HUES64 (cell line): ENCODE data around the gene PPP2R5E. TPM values are rescaled to one million over a fixed set of nuclear protein-coding genes. Genes with fewer than 3 reads are reported as not detected.
"Not testable (repeated sequence)": the region's sequence is repeated elsewhere in the genome, so short reads cannot be mapped to it uniquely, and the experiment has no call there.

ENCODE experiments used
- H3K27ac ChIP-seq: 2 replicates; pipeline ENCODE4 v1.7.0; 2013; ENCODE audit warnings: low read depth, low read length, inconsistent platforms
- H3K27me3 ChIP-seq: 2 replicates; pipeline ENCODE4 v1.6.1; 2013; ENCODE audit warnings: mild to moderate bottlenecking, low read length; ENCODE audit not compliant: insufficient read depth
- H3K36me3 ChIP-seq: 2 replicates; pipeline ENCODE4 v1.6.1; 2013; ENCODE audit warnings: mild to moderate bottlenecking, low read length; ENCODE audit not compliant: insufficient read depth
- H3K4me1 ChIP-seq: 2 replicates; pipeline ENCODE4 v1.6.1; 2013; ENCODE audit warnings: mild to moderate bottlenecking, low read length, moderate library complexity; ENCODE audit not compliant: insufficient read depth
- H3K4me3 ChIP-seq: 2 replicates; pipeline ENCODE4 v1.5.1; 2013; ENCODE audit warnings: mild to moderate bottlenecking, low read length, moderate library complexity
- H3K9ac ChIP-seq: 2 replicates; pipeline ENCODE4 v1.6.1; 2013; ENCODE audit warnings: mild to moderate bottlenecking, low read depth, low read length
- H3K9me3 ChIP-seq: 2 replicates; pipeline ENCODE4 v1.6.1; 2013; ENCODE audit warnings: low read depth, low read length; ENCODE audit not compliant: insufficient read depth
- WGBS: fragments of 150-250, 120-280 bp; methylation state at CpG from one replicate; pipeline ENCODE4 v1.1.7; 2013; ENCODE audit warnings: missing lambda C conversion rate; 5-methylcytosine and 5-hydroxymethylcytosine counted together
- polyA plus RNA-seq, 2 experiments: library from polyadenylated mRNA; stranded (reverse); fragments of 50-300 nt; gene quantifications; one replicate each; pipeline ENCODE4 v1.2.3, GENCODE V29; 2013

PPP2R5E gene
- 50.2 TPM for polyA plus RNA-seq (2013, experiment 1 of 2)
- 52.7 TPM for polyA plus RNA-seq (2013, experiment 2 of 2)

DNA sequence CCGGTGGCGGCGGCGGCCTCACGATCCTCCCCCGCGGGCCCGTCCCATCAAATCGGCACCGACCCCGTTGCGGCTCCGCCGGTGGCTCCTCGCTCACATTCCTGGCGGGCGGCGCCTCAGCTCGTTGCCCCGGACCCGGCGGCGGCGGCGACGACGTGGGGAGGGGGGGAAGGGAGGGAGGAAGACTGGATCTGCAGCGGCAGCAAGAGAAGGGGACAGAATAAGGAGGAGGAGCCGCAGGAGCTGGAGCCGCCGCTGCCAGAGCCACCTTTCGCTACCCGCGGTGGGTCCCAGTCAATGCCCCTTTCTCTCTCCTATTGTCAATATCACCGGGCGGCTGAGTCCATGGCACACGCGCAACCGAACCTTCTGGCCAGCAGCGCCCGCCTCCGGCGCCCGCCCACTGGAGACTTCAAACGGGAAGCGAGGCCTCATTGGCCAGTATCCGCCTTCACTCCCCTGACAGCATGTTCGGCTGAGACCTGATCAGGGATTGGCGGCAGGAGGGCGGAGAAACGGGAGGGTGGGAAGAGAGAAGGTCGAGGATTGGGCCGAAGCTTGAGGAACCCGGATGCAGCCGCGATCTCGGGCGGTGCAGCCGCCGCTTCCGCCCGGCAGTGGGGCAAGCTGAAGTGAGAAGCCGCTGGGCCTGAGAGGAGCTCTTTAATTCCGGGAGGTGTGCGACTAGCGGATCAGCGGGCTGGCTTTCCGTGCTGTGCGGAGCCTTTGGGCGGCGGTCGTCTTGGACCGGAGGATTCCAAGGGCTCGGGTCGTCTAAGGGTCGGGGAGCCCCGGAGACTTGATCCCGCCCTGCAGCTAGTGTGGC, at the start of gene PPP2R5E:
PPP2R5E (minus strand) TSS at position 378 of the 826 bp plus-strand sequence. CDS start 3,692 bp downstream, outside the sequence.
- WGBS, result under 1% methylated on average over 78 of the region's 78 CpGs
- Histone ChIP-seq H3K27me3 (no peaks in the 10 kb centered on the region), H3K9ac (peak within 1 kb of the TSS; percentile 90), H3K9me3 (no peaks in the 10 kb centered on the region), H3K36me3 (peaks cover 17% of the 10 kb centered on the region), H3K4me1 (peaks cover 8% of the 10 kb centered on the region), H3K27ac (peak within 1 kb of the TSS; percentile 95), H3K4me3 (peak within 1 kb of the TSS; percentile 87)

DNA sequence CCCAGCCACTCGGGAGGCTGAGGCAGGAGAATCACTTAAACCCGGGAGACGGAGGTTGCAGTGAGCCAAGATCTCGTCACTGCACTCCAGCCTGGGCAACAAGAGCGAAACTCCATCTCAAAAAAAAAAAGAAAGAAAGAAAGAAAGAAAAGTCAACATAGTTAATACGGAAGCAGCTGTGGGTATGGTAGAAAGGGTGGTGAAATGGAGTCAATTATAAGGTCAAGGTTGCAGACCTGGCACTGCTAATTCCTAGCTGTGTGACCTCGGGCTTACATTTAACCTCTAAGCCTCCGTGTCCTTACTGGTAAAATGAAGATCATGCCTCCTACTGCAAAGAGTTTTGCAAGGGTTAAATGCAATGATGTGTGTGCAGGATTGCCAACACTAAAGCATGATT, 39.9 kb upstream of the PPP2R5E start:
- H3K36me3 ChIP-seq, H3K27me3 ChIP-seq, H3K9ac ChIP-seq, H3K4me1 ChIP-seq, H3K9me3 ChIP-seq, H3K4me3 ChIP-seq, H3K27ac ChIP-seq: not testable (repeated sequence)
- 92% methylated on average over 8 of the region's 8 CpGs for WGBS

DNA sequence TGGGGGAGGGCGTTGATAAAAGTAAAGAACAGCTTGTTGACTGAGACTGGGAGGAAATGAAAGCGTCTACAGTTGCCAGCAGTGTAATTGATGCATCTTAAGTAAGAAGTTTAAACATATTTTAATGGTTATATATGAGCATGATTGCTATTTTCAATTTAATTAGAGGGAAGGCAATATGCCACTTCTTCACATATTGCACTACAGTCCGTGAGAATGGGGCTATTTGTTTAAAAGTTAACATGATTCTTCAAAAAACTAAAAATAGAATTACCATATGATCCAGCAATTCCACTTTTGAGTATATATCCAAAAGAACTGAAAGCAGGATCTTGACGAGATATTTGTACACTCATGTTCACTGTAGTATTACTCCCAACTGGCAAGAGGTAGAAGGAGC, 38.3 kb upstream of the PPP2R5E start:
- WGBS, result 80% methylated on average over 3 of the region's 4 CpGs
- H3K9ac ChIP-seq, result no peak overlapping the region
- no peak overlapping the region for H3K4me3 ChIP-seq
- H3K27me3 ChIP-seq, result no peaks in the 10 kb centered on the region
- H3K9me3 ChIP-seq, result no peaks in the 10 kb centered on the region
- no peaks in the 10 kb centered on the region for H3K4me1 ChIP-seq
- H3K36me3 ChIP-seq, result no peaks in the 10 kb centered on the region
- no peak overlapping the region for H3K27ac ChIP-seq

DNA sequence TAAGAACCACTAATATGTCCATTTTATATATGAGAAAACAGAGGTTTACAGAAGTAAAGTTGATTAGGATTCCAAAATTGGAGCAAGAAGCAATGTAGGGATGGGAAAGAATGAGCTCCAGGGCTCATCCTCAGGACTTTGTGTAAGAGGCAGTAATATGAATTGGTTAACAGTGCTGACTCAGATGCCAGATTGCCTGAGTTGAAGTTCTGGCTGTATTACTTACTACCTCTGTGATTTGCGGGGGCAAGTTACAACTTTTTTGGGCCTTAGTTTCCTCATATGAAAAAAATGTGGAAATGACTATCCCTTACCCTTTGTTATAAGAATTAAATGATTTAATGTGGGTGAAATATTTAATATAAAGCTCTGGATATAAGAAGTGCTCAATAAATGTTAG, 35.1 kb upstream of the PPP2R5E start:
- H3K4me3 ChIP-seq, result no peak overlapping the region
- no peak overlapping the region for H3K27ac ChIP-seq
- H3K9me3 ChIP-seq, result no peaks in the 10 kb centered on the region
- H3K36me3 ChIP-seq, result no peaks in the 10 kb centered on the region
- WGBS, result no CpG with 5 or more reads among the region's 1 CpG
- H3K27me3 ChIP-seq, result no peaks in the 10 kb centered on the region
- no peak overlapping the region for H3K9ac ChIP-seq
- no peaks in the 10 kb centered on the region for H3K4me1 ChIP-seq

DNA sequence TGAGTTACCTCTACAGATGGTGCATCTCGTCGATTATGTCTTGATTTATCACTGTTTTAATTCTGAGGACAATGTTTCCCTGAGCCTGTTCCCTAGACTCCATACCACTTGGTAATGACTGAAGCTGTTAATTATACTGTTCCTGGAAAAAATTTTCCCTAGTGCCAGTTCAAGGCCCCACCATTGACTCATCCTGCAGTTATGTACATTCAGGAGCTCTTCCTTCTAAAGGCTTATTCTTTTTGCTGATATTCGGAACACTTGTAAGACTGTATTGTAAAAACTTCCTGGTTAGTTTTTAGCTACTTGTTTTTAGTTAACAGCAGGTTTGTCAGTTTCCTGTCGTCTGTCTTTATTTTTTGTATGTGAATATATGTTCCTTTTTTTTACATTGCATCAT, 30.4 kb upstream of the PPP2R5E start:
- Histone ChIP-seq H3K9me3 (no peaks in the 10 kb centered on the region), H3K36me3 (no peaks in the 10 kb centered on the region), H3K4me3 (no peak overlapping the region), H3K9ac (no peak overlapping the region), H3K27me3 (no peaks in the 10 kb centered on the region), H3K27ac (no peak overlapping the region), H3K4me1 (no peaks in the 10 kb centered on the region)
- 93% methylated on average over 3 of the region's 4 CpGs for WGBS

DNA sequence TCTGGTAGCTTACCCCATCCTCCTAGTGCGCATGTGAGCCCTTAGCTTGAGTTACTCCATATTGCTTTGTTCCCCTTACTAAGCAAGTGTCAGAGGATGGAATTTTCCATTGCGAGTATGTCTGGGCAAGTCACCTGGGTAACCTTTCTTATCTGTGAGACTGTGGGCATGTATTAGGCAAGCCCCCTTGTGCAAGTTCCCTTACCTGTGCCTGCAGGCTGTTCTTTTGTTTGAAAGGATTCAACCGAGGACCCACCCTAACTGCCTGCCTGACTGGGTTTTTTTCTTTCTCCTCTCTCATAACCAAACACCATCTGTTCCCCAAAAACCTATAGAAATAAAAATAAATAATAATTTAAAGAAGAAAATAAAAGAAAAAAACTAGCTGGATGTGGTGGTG, 22.3 kb upstream of the PPP2R5E start:
- Histone ChIP-seq H3K27me3 (no peaks in the 10 kb centered on the region), H3K4me1 (no peaks in the 10 kb centered on the region), H3K4me3 (no peak overlapping the region), H3K9me3 (no peaks in the 10 kb centered on the region), H3K9ac (no peak overlapping the region), H3K27ac (no peak overlapping the region), H3K36me3 (no peaks in the 10 kb centered on the region)
- WGBS, result 88% methylated on average over 3 of the region's 3 CpGs

DNA sequence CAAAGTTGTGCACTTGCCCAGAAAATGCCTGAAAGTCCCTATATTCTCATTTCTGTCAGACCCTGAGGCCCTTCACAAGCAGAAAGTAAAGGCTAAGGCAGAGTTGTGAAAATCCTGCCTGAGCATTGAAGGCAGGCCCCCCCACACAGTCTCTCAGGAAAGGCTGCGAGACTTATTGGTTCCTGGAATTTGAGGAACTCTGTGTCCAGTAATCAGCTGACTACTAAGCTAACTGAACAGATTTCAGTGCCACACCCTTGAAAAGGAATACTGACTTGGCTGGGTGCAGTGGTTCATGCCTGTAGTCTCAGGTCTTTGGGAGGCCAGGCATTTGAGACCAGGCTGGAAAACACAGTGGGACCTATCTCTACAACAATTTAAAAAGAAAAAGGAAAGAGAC, 21.1 kb upstream of the PPP2R5E start:
- no peak overlapping the region for H3K9ac ChIP-seq
- WGBS, result 92% methylated on average over 1 of the region's 1 CpG
- no peaks in the 10 kb centered on the region for H3K9me3 ChIP-seq
- H3K27me3 ChIP-seq, result no peaks in the 10 kb centered on the region
- no peaks in the 10 kb centered on the region for H3K4me1 ChIP-seq
- H3K27ac ChIP-seq, result no peak overlapping the region
- H3K36me3 ChIP-seq, result no peaks in the 10 kb centered on the region
- no peak overlapping the region for H3K4me3 ChIP-seq

DNA sequence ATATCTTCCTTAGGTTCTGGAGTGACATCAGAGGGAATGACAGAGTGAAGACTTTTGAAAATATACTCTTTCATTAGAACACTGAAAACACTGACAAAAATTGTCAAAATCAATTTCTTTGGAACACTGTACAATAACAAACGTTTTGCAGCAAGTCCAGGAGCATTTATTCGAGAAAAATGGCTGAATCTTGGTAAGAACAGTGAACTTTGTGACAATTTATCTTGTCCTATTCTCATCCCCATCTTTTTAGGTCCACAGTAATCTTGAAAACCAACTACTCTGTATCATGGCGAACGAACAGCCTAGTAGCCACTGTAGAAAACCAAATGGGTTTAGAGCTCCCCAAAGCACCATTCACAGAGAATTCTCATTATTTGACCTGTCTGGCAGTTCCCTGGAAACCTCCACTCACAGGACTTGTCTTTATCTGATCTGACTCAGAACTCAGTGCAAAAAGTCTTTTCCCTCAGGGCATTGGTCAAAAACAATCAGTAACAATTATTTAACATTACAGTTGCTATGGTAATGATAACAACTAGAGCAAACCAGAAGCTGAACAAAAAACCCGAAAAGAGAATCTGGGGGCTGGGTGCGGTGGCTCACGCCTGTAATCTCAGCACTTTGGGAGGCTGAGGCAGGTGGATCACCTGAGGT, 20.3 kb upstream of the PPP2R5E start:
- H3K27me3 ChIP-seq, result no peaks in the 10 kb centered on the region
- H3K9ac ChIP-seq, result no peak overlapping the region
- H3K36me3 ChIP-seq, result no peaks in the 10 kb centered on the region
- H3K9me3 ChIP-seq, result no peaks in the 10 kb centered on the region
- H3K27ac ChIP-seq, result no peak overlapping the region
- no peaks in the 10 kb centered on the region for H3K4me1 ChIP-seq
- H3K4me3 ChIP-seq, result no peak overlapping the region
- WGBS, result 89% methylated on average over 7 of the region's 7 CpGs

DNA sequence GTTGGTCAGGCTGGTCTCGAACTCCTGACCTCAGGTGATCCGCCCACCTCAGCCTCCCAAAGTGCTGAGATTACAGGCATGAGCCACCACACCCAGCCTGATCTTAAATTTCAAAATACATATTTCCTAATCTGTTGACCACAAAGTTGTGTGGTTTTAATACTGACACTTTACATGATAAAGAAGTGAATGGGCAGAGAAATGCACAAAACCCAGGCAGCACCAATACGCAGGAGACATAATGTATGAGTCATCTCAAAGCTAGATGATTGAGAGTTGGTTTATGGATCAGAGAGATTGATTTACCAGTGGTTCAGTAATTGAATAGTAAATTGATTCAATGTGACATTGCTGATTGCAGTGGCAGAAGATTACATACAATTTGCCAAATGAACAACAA, 19.2 kb upstream of the PPP2R5E start:
- Histone ChIP-seq H3K27ac (no peak overlapping the region), H3K9ac (no peak overlapping the region), H3K27me3 (no peaks in the 10 kb centered on the region), H3K4me3 (no peak overlapping the region), H3K36me3 (no peaks in the 10 kb centered on the region), H3K9me3 (no peaks in the 10 kb centered on the region), H3K4me1 (no peaks in the 10 kb centered on the region)
- 98% methylated on average over 3 of the region's 3 CpGs for WGBS

DNA sequence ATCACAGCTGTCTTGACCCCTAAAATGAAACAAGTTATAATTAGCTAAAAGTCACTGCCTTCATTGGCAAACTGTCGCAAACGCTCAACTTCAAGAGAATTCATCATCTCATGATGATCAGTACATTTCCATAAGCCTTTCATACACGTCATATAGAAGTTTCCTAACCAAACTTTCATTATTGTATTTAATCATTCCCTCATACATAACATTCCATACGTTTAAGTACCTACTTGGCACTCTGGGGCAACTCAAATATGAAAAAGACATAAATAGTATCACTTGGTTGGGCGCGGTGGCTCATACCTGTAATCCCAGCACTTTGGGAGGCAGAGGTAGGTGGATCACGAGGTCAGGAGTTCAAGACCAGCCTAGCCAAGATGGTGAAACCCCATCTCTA, 12.4 kb upstream of the PPP2R5E start:
- Histone ChIP-seq H3K27me3 (no peaks in the 10 kb centered on the region), H3K4me3 (no peak overlapping the region), H3K9ac (no peak overlapping the region), H3K27ac (no peak overlapping the region), H3K36me3 (no peaks in the 10 kb centered on the region), H3K9me3 (no peaks in the 10 kb centered on the region), H3K4me1 (no peaks in the 10 kb centered on the region)
- WGBS, result 92% methylated on average over 7 of the region's 7 CpGs

DNA sequence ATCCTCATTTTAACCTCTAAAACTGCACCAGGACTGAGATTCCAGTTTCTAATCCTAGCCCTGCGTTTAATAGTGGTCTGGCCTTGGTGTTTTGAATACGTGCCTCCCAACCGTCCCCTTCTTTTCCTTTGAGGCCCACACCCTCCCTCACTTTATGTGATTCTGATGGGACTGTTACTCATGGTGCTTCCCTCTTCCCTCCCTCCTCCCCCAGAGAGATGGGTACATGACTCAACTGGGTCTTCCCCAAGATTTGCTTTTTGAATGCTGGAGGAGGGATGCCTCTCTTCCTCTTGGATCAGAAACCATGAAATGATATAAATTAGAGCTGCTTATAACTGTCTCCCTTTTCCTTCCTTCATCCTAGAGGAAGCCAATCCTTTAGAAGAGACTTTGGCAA, 8.2 kb upstream of the PPP2R5E start:
- no peak overlapping the region for H3K9ac ChIP-seq
- no peaks in the 10 kb centered on the region for H3K36me3 ChIP-seq
- no peaks in the 10 kb centered on the region for H3K27me3 ChIP-seq
- H3K27ac ChIP-seq, result no peak overlapping the region
- H3K4me3 ChIP-seq, result no peak overlapping the region
- H3K9me3 ChIP-seq, result no peaks in the 10 kb centered on the region
- WGBS, result 48% methylated on average over 3 of the region's 3 CpGs
- H3K4me1 ChIP-seq, result no peaks in the 10 kb centered on the region
